NOMO-1 treated with DMSO at 0.1 percent for 48 hours (cell line): Measurements from ENCODE around the gene NLRC5.
A peak's percentile ranks its signal among the peaks of the same experiment; 100 is the strongest.

Experiments used
- DNase-seq: peaks from one replicate; lab custom pipeline; 2025; ENCODE audit not compliant: unreplicated experiment; lab: John Stamatoyannopoulos, UW

The NLRC5 gene

DNA sequence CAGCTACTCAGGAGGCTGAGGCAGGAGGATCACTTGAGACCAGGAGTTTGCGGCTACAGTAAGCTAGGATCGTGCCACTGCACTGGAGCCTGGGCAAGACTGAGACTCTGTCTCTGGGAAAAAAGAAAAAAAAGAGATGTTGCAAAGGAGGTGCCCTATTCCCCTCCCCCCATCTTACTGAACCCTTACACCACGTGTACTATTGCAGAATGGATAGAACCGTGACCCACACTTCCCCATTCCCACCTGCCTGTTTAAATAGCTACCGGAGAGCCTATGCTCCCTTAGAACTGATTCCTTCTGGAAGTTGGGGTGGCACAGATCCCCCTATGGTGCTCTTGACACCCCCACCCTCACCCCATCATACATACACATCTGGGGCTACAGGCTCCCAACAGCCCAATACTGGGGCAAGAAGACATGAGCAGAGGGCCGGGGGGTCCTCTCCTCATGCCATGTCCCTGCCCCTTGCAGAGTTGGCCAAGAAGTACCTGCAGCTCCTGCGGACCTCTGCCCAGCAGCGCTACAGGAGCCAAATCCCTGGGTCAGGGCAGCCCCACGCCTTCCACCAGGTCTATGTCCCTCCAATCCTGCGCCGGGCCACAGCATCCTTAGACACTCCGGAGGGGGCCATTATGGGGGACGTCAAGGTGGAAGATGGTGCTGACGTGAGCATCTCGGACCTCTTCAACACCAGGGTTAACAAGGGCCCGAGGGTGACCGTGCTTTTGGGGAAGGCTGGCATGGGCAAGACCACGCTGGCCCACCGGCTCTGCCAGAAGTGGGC lies 35.7 kb downstream of the NLRC5 start:
- peak; percentile 19 for DNase-seq

DNA sequence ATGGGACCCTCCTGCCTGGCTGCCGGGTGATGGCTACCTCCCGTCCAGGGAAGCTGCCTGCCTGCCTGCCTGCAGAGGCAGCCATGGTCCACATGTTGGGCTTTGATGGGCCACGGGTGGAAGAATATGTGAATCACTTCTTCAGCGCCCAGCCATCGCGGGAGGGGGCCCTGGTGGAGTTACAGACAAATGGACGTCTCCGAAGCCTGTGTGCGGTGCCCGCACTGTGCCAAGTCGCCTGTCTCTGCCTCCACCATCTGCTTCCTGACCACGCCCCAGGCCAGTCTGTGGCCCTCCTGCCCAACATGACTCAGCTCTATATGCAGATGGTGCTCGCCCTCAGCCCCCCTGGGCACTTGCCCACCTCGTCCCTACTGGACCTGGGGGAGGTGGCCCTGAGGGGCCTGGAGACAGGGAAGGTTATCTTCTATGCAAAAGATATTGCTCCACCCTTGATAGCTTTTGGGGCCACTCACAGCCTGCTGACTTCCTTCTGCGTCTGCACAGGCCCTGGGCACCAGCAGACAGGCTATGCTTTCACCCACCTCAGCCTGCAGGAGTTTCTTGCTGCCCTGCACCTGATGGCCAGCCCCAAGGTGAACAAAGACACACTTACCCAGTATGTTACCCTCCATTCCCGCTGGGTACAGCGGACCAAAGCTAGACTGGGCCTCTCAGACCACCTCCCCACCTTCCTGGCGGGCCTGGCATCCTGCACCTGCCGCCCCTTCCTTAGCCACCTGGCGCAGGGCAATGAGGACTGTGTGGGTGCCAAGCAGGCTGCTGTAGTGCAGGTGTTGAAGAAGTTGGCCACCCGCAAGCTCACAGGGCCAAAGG lies 36.8 kb downstream of the NLRC5 start:
- DNase-seq, result no peak

DNA sequence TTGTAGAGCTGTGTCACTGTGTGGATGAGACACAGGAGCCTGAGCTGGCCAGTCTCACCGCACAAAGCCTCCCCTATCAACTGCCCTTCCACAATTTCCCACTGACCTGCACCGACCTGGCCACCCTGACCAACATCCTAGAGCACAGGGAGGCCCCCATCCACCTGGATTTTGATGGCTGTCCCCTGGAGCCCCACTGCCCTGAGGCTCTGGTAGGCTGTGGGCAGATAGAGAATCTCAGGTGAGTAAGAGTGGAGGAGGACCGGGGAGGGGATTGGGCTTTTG lies 37.4 kb downstream of the NLRC5 start:
- DNase-seq, result no peak

DNA sequence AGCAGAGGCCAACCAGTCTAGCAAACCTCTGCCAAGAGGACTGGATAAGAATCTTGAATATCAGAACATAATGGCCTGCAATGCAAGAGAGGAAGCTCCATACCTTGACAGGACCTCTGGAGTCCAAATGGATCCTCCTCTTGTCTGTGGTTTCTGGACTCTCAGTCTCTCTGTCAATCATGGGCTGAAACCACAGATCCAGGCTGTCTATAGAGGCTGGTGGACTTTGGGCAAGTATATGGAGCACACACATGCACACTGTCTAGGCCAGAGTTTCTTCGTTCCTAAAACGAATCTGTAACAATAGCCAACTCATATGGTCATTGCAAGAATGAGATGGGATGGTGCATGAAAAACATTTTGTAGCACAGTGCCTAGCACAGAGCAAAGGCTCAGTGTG lies 37.7 kb downstream of the NLRC5 start:
- DNase-seq, result no peak

DNA sequence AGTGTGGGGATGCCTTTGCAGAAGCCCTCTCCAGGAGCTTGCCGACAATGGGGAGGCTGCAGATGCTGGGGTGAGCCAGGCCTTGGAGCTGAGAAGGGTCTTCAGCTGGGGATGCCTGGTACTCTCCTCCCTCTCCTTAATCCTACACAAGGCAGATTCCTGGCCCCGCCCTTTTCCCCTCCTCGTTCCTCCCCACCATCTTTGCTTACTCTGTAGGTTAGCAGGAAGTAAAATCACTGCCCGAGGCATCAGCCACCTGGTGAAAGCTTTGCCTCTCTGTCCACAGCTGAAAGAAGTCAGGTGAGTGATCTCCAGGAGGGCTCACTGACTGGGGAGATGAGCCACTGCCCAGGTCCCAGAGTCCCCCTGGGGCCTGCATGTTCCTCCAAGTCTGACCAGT lies 38.7 kb downstream of the NLRC5 start:
- DNase-seq, result no peak

DNA sequence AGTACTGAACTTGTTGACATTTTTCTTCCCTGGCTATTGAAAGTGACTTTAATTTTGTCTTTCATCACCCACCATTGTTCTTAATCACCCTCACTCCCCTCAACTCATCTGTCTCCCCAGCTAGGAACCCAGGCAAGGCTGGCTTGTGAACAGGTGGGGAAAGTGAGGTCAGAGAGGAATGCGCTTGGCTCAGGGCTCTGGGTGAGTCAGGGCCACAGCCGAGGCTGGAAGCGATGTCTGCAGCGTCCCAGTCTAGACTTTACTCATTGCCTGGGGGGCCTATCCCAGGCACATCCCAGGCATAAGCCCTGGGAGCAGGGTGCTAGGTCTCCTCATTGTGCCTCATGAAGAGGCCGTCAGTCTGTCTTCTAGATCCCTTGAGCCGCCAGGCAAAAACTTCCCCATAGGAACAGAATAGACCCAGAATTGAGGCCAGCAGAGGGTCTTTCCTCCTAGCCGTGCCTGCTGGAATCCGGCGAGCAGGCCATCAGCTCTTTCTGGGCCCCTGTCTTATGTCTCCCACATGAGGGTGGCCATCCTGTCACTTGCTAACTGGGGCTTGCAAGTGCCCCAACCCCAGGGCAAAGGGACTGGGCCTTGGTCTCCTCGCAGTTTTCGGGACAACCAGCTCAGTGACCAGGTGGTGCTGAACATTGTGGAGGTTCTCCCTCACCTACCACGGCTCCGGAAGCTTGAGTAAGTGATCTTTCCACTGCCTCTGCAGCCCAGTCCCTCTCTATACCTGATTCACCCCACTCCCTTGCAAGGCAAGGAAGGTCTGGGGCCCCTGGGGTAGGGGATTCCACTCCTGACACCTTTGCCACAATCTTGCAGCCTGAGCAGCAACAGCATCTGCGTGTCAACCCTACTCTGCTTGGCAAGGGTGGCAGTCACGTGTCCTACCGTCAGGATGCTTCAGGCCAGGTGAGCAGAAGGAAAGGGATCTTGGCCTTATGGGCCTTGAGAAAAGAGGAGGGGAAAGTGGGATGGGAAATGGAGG lies 40.1 kb downstream of the NLRC5 start:
- no peak for DNase-seq

DNA sequence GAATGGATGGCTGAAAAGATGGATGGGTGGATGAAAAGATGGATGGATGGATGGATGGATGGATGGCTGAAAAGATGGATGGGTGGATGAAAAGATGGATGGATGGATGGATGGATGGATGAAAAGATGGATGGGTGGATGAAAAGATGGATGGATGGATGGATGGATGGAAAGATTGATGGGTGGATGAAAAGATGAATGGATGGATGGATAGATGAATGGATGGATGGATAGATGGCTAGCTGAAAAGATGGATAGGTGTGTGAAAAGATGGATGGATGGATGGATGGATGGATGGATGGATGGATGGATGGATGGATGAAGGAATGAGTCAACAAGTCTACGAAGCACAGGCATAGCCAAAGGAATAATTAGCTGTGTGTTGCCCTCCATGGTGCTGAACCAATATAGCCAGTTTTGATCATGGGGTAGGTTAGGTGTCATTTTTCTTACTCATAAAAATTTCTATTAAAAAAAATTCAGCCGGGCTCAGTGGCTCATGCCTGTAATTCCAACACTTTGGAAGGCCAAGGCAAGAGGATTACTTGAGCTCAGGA lies 41.1 kb downstream of the NLRC5 start:
- no peak for DNase-seq

DNA sequence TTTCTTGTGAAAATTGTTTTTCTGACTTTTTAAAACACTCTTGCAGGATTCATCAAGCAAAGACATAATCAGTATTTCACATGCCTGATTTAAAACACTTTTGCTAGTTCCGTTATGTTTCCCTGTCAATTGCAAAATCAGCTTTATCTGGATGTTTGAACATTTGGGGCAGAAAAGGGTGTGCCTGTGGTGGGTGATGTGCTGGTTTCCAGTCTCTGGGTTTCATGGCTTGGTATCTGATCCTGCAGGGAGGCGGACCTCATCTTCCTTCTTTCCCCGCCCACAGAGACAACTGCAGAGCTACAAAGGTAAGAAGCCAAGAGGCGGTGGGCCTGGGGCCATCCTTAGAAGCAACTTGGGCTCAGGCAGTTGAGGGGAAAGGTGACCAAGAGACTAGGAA lies 41.8 kb downstream of the NLRC5 start:
- no peak for DNase-seq

DNA sequence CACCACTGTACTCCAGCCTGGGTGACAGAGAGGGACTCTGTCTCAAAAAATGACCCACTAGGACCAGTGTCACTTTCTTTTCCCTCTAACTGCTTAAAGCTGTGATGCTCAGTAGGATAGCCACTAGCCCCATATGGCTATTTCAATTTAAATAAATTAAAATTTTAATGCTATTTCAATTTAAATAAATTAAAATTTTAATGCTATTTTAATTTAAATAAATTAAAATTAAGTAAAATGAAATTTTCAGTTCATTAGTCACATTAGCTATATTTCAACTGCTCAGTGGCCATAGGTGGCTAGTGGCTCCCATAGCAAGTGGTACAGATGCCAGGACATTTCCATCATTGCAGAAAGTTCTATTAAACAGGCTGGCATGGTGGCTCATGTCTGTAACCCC lies 43.0 kb downstream of the NLRC5 start:
- no peak for DNase-seq

DNA sequence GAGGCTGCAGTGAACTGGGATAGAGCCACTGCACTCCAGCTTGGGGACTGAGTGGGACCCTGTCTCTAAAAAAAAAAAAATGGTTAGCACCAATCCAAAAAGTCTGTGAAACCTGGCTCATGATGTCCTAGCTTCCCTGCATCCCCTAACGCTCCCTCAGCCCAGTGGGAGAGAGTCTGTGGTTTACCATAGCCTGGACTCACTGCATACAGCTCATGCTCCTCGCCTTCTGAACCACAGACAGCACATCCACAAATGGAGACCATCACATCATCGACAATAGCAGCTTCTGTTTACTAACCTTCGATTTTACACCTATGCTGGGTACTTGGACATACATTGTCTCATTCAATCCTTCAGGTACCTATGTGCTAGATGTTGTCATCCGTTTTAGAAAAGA lies 43.6 kb downstream of the NLRC5 start:
- no peak for DNase-seq

DNA sequence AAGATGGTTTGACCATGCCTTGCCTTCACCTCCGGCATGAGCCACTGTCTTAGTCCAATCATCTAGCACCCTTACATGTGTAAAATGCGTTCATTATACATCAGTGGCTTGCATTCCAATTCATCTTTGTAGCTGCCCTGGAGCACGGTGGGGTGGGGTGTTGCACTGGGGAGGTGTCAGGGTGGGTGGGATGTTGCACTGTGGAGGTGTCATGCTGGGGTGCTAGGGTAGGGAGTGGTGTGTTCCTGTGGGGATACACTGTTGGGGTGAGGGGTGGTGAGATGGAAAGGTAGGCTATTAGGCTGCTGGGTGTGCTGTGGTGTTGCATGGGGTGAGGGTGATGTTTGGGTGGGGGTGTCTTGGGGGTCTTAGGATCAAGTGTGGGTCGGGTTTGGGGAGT lies 47.0 kb downstream of the NLRC5 start:
- no peak for DNase-seq

DNA sequence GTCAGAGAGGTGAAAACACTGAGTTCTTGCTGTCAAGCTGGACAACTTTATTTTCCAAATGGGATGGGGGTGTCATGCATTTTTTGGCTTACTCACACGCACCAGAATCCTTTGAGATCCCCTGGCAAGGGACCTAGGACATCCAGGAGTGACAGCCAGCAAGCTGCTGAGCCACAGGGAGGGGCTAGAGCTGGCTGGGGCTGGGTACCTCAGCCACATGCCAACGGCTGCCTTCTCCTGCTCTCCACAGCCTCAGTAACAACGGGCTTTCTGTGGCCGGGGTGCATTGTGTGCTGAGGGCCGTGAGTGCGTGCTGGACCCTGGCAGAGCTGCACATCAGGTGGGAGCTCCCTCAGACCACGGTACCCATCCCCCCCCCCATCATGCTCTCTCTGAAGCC lies 47.6 kb downstream of the NLRC5 start:
- no peak for DNase-seq

DNA sequence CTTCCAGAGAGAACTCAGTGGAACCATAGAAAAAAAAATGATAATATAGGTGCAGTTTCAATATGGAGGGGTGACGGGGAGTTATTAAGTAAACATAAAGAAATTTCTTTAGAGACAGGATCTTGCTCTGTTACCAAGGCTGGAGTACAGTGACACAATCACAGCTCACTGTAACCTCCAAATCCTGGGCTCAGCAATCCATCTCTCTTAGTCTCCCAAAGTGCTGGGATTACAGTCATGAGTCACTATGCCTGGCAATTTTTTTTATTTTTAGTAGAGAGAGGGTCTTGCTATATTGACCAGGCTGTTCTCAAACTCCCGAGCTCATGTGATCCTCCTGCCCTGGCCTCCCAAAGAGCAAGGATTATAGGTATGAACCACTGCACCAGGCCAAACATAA lies 48.8 kb downstream of the NLRC5 start:
- no peak for DNase-seq

DNA sequence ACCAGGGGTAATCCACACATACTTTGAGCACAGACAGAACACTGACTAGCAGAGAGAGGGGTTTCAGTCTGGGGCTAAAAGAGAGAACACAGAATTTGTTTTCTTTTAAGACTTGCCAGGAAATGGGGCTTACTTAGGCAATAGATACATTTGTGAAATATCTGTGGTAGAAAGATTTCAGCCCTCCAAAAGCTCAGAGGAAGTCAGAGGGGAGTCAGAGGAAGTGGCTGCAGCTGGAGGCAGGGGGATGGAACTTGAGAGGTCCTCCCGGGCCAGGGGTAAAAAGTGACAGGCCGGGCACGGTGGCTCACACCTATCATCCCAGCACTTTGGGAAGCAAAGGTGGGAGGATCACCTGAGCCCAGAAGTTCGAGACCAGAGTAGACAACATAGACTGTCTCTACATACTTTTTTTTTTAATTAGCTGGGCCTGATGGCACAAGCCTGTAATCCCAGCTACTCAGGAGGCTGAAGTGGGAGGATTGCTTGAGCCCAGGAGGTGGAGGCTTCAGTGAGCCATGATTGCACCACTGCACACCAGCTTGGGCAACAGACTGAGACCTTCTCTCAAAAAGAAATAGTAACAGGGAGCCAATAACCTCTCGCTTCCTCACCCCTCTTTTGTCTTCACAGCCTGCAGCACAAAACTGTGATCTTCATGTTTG lies 49.9 kb downstream of the NLRC5 start:
- peak; percentile 94 for DNase-seq

DNA sequence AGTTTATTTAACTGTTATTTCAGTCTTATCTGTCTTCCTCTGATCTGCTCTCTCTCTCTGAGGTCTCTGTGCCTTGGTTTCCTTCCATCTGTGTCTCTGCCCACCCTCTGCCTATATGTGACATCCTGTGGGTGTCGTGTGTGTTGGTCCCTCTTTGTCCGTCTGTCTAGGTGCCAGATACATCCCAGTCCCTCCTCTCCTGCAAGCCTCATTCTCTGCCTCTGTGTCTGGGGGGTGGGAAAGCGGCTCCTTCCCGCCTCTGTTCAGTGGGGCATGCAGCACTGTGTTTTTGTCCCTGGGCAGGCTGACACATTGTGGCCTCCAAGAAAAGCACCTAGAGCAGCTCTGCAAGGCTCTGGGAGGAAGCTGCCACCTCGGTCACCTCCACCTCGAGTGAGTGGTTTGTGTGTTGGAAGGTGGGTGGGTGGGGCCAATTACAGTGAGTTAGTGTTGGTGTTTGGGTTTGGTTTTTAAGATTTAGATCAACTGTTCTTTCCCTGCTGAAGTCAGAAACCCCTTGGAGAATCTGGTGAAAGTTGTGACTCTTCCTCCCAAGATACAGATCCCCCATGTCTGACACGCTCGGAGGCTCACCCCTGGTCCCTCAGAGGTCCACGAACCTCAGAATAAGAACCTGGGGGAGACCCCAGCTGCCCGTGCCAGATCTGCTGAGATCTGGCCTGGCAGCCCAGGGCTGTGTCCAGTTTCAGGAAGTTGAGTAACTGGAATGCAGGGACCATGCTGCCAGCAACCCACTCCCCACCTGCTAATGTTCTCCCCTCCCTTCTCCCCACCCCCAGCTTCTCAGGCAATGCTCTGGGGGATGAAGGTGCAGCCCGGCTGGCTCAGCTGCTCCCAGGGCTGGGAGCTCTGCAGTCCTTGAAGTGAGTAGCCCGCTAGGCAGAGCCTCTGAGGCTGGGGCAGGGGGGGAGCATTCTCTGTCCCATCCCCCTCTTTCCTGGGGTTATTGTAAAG lies 52.1 kb downstream of the NLRC5 start:
- no peak for DNase-seq

DNA sequence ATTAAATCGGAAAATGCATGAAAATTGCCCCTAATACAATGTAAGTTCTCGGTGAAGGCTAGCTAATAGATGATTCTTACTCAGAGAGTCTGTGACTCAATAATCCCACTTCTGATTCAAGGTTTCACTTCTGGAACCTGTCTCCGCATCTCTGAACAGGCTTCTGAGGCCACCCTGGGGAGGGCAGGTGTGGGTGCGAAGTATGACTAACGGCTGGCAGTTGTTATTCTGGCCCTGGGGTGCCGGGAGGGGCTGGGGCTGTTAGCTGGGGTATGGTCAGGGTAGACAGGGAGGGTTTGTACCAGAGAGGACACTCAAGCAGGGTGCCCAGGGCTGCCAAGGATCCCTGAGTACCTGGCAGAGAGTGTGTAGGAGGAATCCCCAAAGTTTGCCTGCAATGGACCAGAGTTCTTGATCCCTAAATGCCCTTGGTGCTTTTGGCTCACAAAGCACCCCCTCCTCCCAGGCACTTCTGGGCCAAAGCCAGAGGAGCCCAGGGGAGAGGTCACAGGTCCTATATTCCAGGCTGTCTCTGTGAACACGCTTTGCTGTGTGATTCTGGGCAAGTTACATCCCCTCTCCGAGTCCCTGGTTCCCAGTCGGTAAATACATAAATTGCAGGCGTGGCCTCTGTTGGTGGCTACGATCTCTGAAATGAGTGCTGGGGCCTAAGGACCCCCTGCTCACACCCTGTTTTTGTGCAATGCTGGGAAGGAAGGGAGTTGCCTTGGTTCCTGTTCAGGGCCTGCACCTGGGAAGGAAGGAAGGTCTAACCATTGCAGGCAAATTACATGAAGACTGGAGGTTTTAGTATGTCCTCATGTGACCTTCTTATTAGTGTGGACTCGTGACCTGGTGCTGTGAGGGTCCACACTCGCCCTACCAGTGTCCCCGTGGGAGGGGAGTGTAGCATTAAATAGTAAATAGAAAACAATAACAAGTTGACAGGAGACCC lies 53.1 kb downstream of the NLRC5 start:
- DNase-seq, result peak; percentile 68

DNA sequence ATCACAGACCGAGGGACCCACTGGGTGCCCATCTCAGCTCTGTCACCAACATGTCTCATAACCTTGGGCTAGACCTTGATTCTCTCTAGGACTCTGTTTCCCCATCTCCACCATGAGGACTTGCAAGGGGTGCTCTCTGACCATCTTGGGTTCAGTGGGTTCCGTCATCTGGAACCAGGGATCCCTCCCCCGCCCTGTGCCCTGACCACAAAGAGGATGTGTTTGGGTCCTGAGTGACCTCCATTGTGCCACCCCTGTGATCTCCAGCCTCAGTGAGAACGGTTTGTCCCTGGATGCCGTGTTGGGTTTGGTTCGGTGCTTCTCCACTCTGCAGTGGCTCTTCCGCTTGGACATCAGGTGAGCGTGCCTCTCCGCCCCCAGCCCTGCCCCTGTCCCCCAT lies 53.9 kb downstream of the NLRC5 start:
- no peak for DNase-seq

DNA sequence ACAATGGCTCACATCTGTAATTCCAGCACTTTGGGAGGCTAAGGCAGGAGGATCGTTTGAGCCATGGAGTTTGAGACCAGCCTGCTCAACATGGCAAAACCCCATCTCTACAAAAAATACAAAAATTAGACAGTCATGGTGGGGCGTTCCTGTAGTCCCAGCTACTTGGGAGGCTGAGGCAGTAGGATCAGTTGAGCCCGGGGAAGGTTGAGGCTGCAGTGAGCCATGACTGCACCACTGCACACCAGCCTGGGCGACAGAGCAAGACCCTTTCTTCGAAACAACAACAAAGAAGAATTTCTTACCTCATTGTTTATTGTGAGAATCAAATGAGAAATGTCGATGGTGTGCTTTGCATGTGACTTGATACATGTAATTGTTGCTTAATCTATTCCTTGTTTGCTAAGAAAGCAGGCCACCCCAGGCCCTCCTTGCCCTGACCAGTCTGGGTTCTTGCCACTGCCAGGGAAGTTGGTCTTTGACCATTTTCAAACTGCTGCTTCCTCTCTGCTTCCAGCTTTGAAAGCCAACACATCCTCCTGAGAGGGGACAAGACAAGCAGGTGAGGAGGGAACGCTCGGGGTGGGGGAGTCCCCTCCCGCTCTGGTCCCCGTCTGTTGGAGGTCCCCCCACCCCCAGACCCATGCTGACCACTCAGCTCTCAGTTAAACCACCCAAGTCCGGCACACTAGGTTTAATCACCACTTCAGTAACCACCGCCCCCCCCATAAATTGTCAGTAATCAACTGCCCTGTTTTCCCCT lies 55.8 kb downstream of the NLRC5 start:
- no peak for DNase-seq
